GM12892 (cell line): ENCODE measurements around the gene SEL1L.

ENCODE experiments used
- POLR2A ChIP-seq: IDR thresholded peaks from 2 replicates; pipeline ENCODE4 v1.6.1; 2011; ENCODE audit warnings: low read depth, low read length, control low read depth
- POLR2AphosphoS5 ChIP-seq: IDR thresholded peaks from 2 replicates; pipeline ENCODE4 v1.6.1; 2011; ENCODE audit warnings: low read depth, low read length, control low read depth
- TAF1 ChIP-seq: IDR thresholded peaks from 2 replicates; pipeline ENCODE4 v1.6.1; 2011; ENCODE audit warnings: low read depth, mild to moderate bottlenecking, control low read depth, low read length, borderline replicate concordance

- no peak for TF ChIP-seq POLR2A
- no peak for TF ChIP-seq POLR2AphosphoS5
- no peak for TF ChIP-seq TAF1
Measured at GRCh38 chr14:81452341-81453133, 81.1 kb downstream of the SEL1L start.
